GM12878 (cell line): ENCODE measurements around the gene STARD8. TPM values are rescaled to one million over a fixed set of nuclear protein-coding genes. Genes with fewer than 3 reads are reported as not detected.

Experiments
- BACH1 ChIP-seq: fragments of 450-650 bp; IDR thresholded peaks from 2 replicates; pipeline ENCODE4 v1.6.1; 2017; ENCODE audit warnings: mild to moderate bottlenecking, borderline replicate concordance
- CBX3 ChIP-seq: fragments of 200-600 bp; sonication (generic); IDR thresholded peaks from 2 replicates; pipeline ENCODE4 v1.6.1; 2016; ENCODE audit warnings: low read depth, borderline replicate concordance
- CHD4 ChIP-seq: fragments of 200-600 bp; sonication (generic); IDR thresholded peaks from 2 replicates; pipeline ENCODE4 v1.6.1; 2016; ENCODE audit warnings: mild to moderate bottlenecking
- IKZF1 ChIP-seq: fragments of 450-650 bp; conservative IDR thresholded peaks from 2 replicates; pipeline ENCODE4 v1.6.1; 2017; ENCODE audit warnings: antibody characterized with exemption, mild to moderate bottlenecking
- NRF1 ChIP-seq: conservative IDR thresholded peaks from 2 replicates; pipeline ENCODE4 v1.6.1; 2011; ENCODE audit warnings: mild to moderate bottlenecking, low read depth, low read length, improper control_type of control experiment
- PAX5 ChIP-seq: IDR thresholded peaks from 2 replicates; pipeline ENCODE4 v1.6.1; 2011; ENCODE audit warnings: low read depth, low read length, borderline replicate concordance
- TCF12 ChIP-seq: IDR thresholded peaks from 2 replicates; pipeline ENCODE4 v1.6.1; 2011; ENCODE audit warnings: low read depth, mild to moderate bottlenecking, low read length
- ZNF24 ChIP-seq: fragments of 450-650 bp; IDR thresholded peaks from 2 replicates; pipeline ENCODE4 v1.6.1; 2017; ENCODE audit warnings: antibody characterized with exemption, mild to moderate bottlenecking
- polyA plus RNA-seq, 11 experiments: library from polyadenylated mRNA; depleted of rRNA in 4 of 11; unstranded in 6 of 11; stranded (reverse) in 5 of 11; fragments of >200 nt; fragmentation: Nextera tagmentation in 4 of 11; fragmentation: Illumina TruSeq in 1 of 11; extraction: Ambion mirVana in 4 of 11; extraction: Trizol in 1 of 11; gene quantifications; 1 replicate in 1 of 11; 2 replicates in 10 of 11; pipeline versions ENCODE4 v1.2.1 to v1.2.3, GENCODE V29; 2011 to 2016; ENCODE audit warnings: inconsistent platforms in 2 of 11, missing spikeins in 2 of 11, low read depth in 1 of 11
- total RNA-seq, 4 experiments: library from RNA; depleted of rRNA in 3 of 4; stranded (reverse); fragments of >200 nt in 3 of 4; fragmentation: Illumina TruSeq in 1 of 4; extraction: Trizol in 1 of 4; gene quantifications; 2 replicates each; pipeline versions ENCODE4 v1.2.1 to v1.2.3, GENCODE V29; 2013 to 2021
- TF ChIP-seq, protein P1 (sequence below), 3 experiments: IDR thresholded peaks in 2 of 3; conservative IDR thresholded peaks in 1 of 3; 2 replicates each; pipeline ENCODE4 v1.5.1; 2011; ENCODE audit warnings: low read depth in 3 of 3, low read length in 3 of 3, mild to moderate bottlenecking in 3 of 3, control low read depth in 2 of 3, moderate library complexity in 2 of 3, inconsistent platforms in 1 of 3, mixed read lengths in 1 of 3; ENCODE audit not compliant: control insufficient read depth in 2 of 3, insufficient read depth in 1 of 3; ENCODE audit errors: extremely low read depth in 1 of 3
- TF ChIP-seq, protein P2 (sequence below): fragments of 450-650 bp; IDR thresholded peaks from 2 replicates; pipeline ENCODE4 v1.6.1; 2017; ENCODE audit warnings: mild to moderate bottlenecking, low read depth, inconsistent platforms; ENCODE audit not compliant: poor library complexity, severe bottlenecking

Gene STARD8
- total and polyA plus RNA-seq, 10 of the 15 experiments (the other 5 are each of a cell fraction or from before 2014, with no cell fraction given), result 0.03 to 0.14 (median 0.07) TPM; not detected in 6

DNA sequence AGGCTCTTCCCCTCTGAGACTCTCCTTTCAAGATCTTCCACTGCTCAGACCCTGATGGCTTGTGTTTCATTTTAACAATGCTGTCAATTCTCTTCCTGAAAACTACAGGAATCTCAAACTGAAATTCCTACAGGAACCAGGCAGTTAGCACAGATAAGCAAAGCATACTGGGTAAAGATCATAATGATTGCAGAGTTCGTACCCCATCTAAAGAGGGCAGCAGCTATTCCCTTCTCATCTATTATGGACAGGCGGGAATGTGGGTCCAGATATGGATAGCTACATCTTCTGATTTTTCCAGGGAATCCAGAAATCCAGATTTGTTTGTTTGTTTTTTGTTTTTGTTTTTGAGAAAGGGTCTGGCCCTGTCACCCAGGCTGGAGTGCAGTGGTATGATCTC, 83.8 kb downstream of the STARD8 start (continued):
- TF ChIP-seq, protein P1, sequence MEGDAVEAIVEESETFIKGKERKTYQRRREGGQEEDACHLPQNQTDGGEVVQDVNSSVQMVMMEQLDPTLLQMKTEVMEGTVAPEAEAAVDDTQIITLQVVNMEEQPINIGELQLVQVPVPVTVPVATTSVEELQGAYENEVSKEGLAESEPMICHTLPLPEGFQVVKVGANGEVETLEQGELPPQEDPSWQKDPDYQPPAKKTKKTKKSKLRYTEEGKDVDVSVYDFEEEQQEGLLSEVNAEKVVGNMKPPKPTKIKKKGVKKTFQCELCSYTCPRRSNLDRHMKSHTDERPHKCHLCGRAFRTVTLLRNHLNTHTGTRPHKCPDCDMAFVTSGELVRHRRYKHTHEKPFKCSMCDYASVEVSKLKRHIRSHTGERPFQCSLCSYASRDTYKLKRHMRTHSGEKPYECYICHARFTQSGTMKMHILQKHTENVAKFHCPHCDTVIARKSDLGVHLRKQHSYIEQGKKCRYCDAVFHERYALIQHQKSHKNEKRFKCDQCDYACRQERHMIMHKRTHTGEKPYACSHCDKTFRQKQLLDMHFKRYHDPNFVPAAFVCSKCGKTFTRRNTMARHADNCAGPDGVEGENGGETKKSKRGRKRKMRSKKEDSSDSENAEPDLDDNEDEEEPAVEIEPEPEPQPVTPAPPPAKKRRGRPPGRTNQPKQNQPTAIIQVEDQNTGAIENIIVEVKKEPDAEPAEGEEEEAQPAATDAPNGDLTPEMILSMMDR (IDR thresholded peaks at IDR 0.05 in 2 of 3, conservative IDR thresholded peaks at IDR 0.05 in 1 of 3; ENCODE audit: control insufficient read depth in 2 of 3, extremely low read depth in 1 of 3, insufficient read depth in 1 of 3, low read depth in 3 of 3, low read length in 3 of 3), result no peak
- TF ChIP-seq CHD4, result no peak
- no peak for TF ChIP-seq BACH1
- no peak for TF ChIP-seq PAX5
- TF ChIP-seq CBX3, result no peak
- no peak for TF ChIP-seq NRF1
- TF ChIP-seq, protein P2, sequence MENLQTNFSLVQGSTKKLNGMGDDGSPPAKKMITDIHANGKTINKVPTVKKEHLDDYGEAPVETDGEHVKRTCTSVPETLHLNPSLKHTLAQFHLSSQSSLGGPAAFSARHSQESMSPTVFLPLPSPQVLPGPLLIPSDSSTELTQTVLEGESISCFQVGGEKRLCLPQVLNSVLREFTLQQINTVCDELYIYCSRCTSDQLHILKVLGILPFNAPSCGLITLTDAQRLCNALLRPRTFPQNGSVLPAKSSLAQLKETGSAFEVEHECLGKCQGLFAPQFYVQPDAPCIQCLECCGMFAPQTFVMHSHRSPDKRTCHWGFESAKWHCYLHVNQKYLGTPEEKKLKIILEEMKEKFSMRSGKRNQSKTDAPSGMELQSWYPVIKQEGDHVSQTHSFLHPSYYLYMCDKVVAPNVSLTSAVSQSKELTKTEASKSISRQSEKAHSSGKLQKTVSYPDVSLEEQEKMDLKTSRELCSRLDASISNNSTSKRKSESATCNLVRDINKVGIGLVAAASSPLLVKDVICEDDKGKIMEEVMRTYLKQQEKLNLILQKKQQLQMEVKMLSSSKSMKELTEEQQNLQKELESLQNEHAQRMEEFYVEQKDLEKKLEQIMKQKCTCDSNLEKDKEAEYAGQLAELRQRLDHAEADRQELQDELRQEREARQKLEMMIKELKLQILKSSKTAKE, result no peak
- no peak for TF ChIP-seq TCF12
- no peak for TF ChIP-seq IKZF1
- no peak for TF ChIP-seq ZNF24
